Heart right ventricle (tissue), 16 donors: Measurements from ENCODE around the gene ATP11A. TPM values are rescaled to one million over a fixed set of nuclear protein-coding genes. Genes with fewer than 3 reads are reported as not detected.
A peak's percentile ranks its signal among the peaks of the same experiment; 100 is the strongest.

ENCODE experiments used
- ATAC-seq, 8 donors: fragments of 200-7000 bp; cut with Tn5 transposase; one replicate each; pipeline ENCODE4 v1.9.1; 2020; ENCODE audit warnings: mild to moderate bottlenecking in 8 of 8, moderate library complexity in 8 of 8, moderate number of reproducible peaks in 1 of 8
- DNase-seq, 2 donors: peaks; one replicate each; pipeline ENCODE4 v3.0.0-alpha.2; 2020
- H3K27ac ChIP-seq, 10 donors: fragments of 200-600 bp; sonication (generic) in 2 of 10; one replicate each; pipeline versions ENCODE4 v1.5.0 to v1.8.0; 2020 to 2022; ENCODE audit warnings: mild to moderate bottlenecking in 3 of 10
- H3K27me3 ChIP-seq, 7 donors: fragments of 200-600 bp; one replicate each; pipeline ENCODE4 v1.8.0; 2021 to 2022; ENCODE audit warnings: mild to moderate bottlenecking in 2 of 7
- H3K36me3 ChIP-seq, 9 donors: fragments of 200-600 bp; sonication (generic) in 1 of 9; one replicate each; pipeline versions ENCODE4 v1.5.0 to v1.8.0; 2020 to 2022; ENCODE audit warnings: mild to moderate bottlenecking in 2 of 9
- H3K4me1 ChIP-seq, 9 donors: fragments of 200-600 bp; sonication (generic) in 1 of 9; one replicate each; pipeline versions ENCODE4 v1.5.0 to v1.8.0; 2020 to 2022; ENCODE audit warnings: mild to moderate bottlenecking in 4 of 9
- H3K4me3 ChIP-seq, 10 donors: fragments of 200-600 bp; sonication (generic) in 2 of 10; one replicate each; pipeline versions ENCODE4 v1.5.0 to v1.8.0; 2020 to 2022; ENCODE audit warnings: mild to moderate bottlenecking in 7 of 10, moderate library complexity in 2 of 10
- H3K9me3 ChIP-seq, 11 donors: fragments of 200-600 bp in 10 of 11; sonication (generic) in 2 of 11; one replicate each; pipeline versions ENCODE4 v1.5.0 to v1.8.0; 2013 to 2022; ENCODE audit warnings: mild to moderate bottlenecking in 2 of 11, control low read depth in 1 of 11, moderate library complexity in 1 of 11
- CTCF ChIP-seq, 9 donors: fragments of 200-600 bp; sonication (generic) in 2 of 9; IDR thresholded peaks; one replicate each; pipeline versions ENCODE4 v1.5.0 to v1.8.0; 2021 to 2022; ENCODE audit warnings: antibody characterized with exemption in 9 of 9, mild to moderate bottlenecking in 5 of 9, moderate library complexity in 1 of 9
- WGBS, 2 donors: extraction: QIAGEN DNeasy Blood & Tissue Kit; methylation state at CpG; one replicate each; pipeline ENCODE4 v1.1.7; 2013; ENCODE audit warnings: inconsistent platforms in 1 of 2; 5-methylcytosine and 5-hydroxymethylcytosine counted together
- intact Hi-C, 10 donors: fragments of 100-400 bp; cut with DNase I; formaldehyde crosslinking; loops; one replicate each; pipeline versions ENCODE4 v1.11.1 to v1.14.2; 2022
- polyA plus RNA-seq, 2 donors: library from polyadenylated mRNA; stranded (reverse); fragments of 200-250 nt; gene quantifications; one replicate each; pipeline ENCODE4 v1.2.3, GENCODE V29; 2013
- total RNA-seq, 10 donors: library from RNA; stranded (reverse); fragmentation: NEBNext Ultra II Directional in 3 of 10; extraction: Animal tissue kit (Norgen Biotek cat#: 25700) in 3 of 10; gene quantifications; one replicate each; pipeline versions ENCODE4 v1.2.1 to v1.2.4, GENCODE V29; 2021 to 2023
- donor health status: Arrhythmogenic right ventricular cardiomyopathy.
- donor health status: ischemic (EF 13 %, LVEDD 7.1; RV severe dilation, severe dysfunction).
- donor health status: healthy with polysubstance abuse.
- donor health status: DM: no; HTN: yes; CAD: no.
- donor health status: DM: no; HTN: no; CAD: no.
- donor health status: ischemic (EF 25% LVEDD 6.9; RV normal size, moderate dysfunction).
- donor health status: ischemic (EF 25% LVEDD 5.7; RV mildly dilated, moderate dysfunction).
- donor health status: healthy.
- donor health status: DM: yes; HTN: yes; CAD: no.
- donor health status: Ischemic cardiomyopathy.
- donor health status: ischemic (EF 35%, LVEDD 5.7; RV mildly dilated, moderate dysfunction).
- donor health status: nonischemic (EF 11% LVEDD 7.7; RV severe dilation, severe dysfunction).
- donor health status: DM: yes; HTN: yes; CAD: no.
- donor health status: PGD.
- donor health status: ischemic (EF 29% LVEDD 5.4; RV normal size, mild dysfunction).
- donor health status: nonischemic (EF 23%, LVEDD 6.1; RV moderate dilation, normal function).

Gene ATP11A
- total and polyA plus RNA-seq, 12 donors, result 20.0 to 164 (median 107) TPM

GRCh38 chr13:112873851-112874750 is 184.3 kb downstream of the ATP11A start:
- H3K27ac ChIP-seq, result peak overlapping the region in 8 of 10 donors; percentile 18 to 75 (median 50)

GRCh38 chr13:112874751-112875300 is 185.0 kb downstream of the ATP11A start:
- H3K27ac ChIP-seq, result peak overlapping the region in 4 of 10 donors; percentile 16 to 72 (median 52)
- H3K9me3 ChIP-seq, result no peaks in the 10 kb centered on the region
- H3K4me3 ChIP-seq, result no peak overlapping the region
- no peak for DNase-seq
- peaks cover 0 to 76% (median 22%) of the 10 kb centered on the region in 9 donors for H3K36me3 ChIP-seq
- H3K4me1 ChIP-seq, result peaks cover 0 to 22% (median 13%) of the 10 kb centered on the region in 9 donors
- TF ChIP-seq CTCF (IDR thresholded peaks at IDR 0.05), result peak in 2 of 9 donors; percentile 2 to 24
- WGBS, 2 donors, result 79% methylated on average over 19 of the region's 19 CpGs
- intact Hi-C loops, result loop anchor here in 9 of 10 donors (2.0 to 10.0 kb wide), 5 partner anchors 233 to 258 kb away; no protein-coding TSS in a partner anchor
- H3K27me3 ChIP-seq, result no peaks in the 10 kb centered on the region
- ATAC-seq, result peak in 1 of 8 donors; percentile 2

More at GRCh38 chr13:112873851-112874750, 184.3 kb downstream of the ATP11A start:
- H3K4me3 ChIP-seq, result peak overlapping the region in 3 of 10 donors; percentile 12 to 30 (median 22)
- no peaks in the 10 kb centered on the region for H3K9me3 ChIP-seq
- WGBS, 2 donors, result 52 to 59% methylated on average over 40 of the region's 40 CpGs
- DNase-seq (peak; percentile 79 to 85), ATAC-seq (peak; percentile 66 to 92 (median 87))
- peaks cover 0 to 76% (median 18%) of the 10 kb centered on the region in 9 donors for H3K36me3 ChIP-seq
- intact Hi-C loops, result loop anchor here in 9 of 10 donors (2.0 to 10.0 kb wide), 5 partner anchors 232 to 257 kb away; no protein-coding TSS in a partner anchor
- H3K27me3 ChIP-seq, result no peaks in the 10 kb centered on the region
- TF ChIP-seq CTCF (IDR thresholded peaks at IDR 0.05), result peak; percentile 91 to 97 (median 95)
- peaks cover 0 to 18% (median 10%) of the 10 kb centered on the region in 9 donors for H3K4me1 ChIP-seq

- Histone ChIP-seq H3K36me3 (peaks cover 0 to 76% (median 28%) of the 10 kb centered on the region in 9 donors), H3K27ac (no peak overlapping the region), H3K4me1 (peaks cover 0 to 28% (median 14%) of the 10 kb centered on the region in 9 donors), H3K9me3 (no peaks in the 10 kb centered on the region), H3K27me3 (no peaks in the 10 kb centered on the region), H3K4me3 (no peak overlapping the region)
- no peak for TF ChIP-seq CTCF (IDR thresholded peaks at IDR 0.05)
- ATAC-seq (no peak), DNase-seq (no peak)
- intact Hi-C loops, result loop anchor here in 7 of 10 donors (2.0 to 10.0 kb wide), 4 partner anchors 235 to 259 kb away; no protein-coding TSS in a partner anchor
- 90 to 94% methylated on average over 15 of the region's 15 CpGs for WGBS, 2 donors
Measured at GRCh38 chr13:112875627-112876026, 185.8 kb downstream of the ATP11A start.
